Muscle layer of duodenum (tissue), 2 donors: ENCODE data around the gene SLC34A3.

ENCODE experiments used
- H3K27ac ChIP-seq: one replicate; pipeline ENCODE4 v1.7.0; 2013; ENCODE audit warnings: mild to moderate bottlenecking, low read length
- H3K27me3 ChIP-seq: one replicate; pipeline ENCODE4 v1.7.0; 2013; ENCODE audit warnings: low read depth, mild to moderate bottlenecking, control low read depth, low read length
- H3K36me3 ChIP-seq, 2 donors: one replicate each; pipeline ENCODE4 v1.7.0; 2013; ENCODE audit warnings: low read length in 2 of 2, control low read depth in 1 of 2, mild to moderate bottlenecking in 1 of 2; ENCODE audit not compliant: insufficient read depth in 2 of 2, control insufficient read depth in 1 of 2
- H3K4me1 ChIP-seq, 2 donors: one replicate each; pipeline ENCODE4 v1.7.0; 2013; ENCODE audit warnings: low read length in 2 of 2, mild to moderate bottlenecking in 2 of 2, control low read depth in 1 of 2, moderate library complexity in 1 of 2; ENCODE audit not compliant: insufficient read depth in 2 of 2, control insufficient read depth in 1 of 2
- H3K4me3 ChIP-seq, 2 donors: one replicate each; pipeline ENCODE4 v1.7.0; 2013; ENCODE audit warnings: low read length in 2 of 2, low read depth in 1 of 2, mild to moderate bottlenecking in 1 of 2
- H3K9me3 ChIP-seq, 2 donors: one replicate each; pipeline ENCODE4 v1.7.0; 2013; ENCODE audit warnings: low read length in 2 of 2, control low read depth in 1 of 2, mild to moderate bottlenecking in 1 of 2; ENCODE audit not compliant: control insufficient read depth in 1 of 2
- donor health status: healthy.

The SLC34A3 gene

DNA sequence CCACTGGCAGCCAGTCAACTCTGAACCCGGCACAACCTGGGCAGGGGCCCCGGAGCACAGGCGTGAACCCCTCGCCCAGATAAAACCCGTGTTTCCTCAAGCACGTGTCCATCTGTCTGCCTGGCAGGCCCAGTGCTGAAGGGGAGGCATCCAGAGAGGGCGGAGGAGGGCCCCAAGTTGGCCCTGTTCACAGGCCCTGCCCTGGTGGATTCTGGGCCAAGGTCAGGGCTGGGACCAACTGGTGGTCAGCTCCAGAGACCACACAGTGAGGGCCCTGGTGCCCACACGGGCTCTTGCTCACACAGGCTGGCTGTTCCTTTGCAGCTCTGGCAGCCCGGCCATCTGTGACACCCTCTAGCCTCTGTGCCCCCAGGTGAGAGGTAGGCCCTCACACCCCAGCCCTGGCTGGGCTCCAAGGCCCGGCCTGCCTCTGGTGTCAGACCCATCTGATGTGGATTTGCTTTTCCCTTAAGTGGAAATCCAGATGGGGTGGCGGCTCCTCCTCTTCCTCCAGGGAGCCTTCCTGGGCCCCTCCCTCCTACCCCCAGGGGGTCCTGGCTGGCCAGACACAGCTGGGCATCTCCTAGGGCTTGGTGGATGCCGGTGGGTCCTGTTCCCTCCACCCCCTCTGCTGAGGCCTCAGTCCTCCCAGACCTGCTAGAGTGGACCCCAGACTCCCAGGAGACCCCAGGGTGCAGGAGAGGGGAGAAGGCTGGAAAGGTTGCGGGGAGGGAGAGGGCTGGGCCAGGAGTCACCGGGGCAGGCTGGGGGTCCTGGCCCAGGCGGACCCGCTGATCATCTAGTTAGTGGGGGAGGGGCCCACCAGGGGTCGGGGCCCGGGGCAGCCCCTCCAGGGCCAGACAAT, 19.9 kb downstream of the SLC34A3 start:
- Histone ChIP-seq H3K36me3 (no peaks in the 10 kb centered on the region), H3K27ac (no peak overlapping the region), H3K4me1 (peaks cover 0 to 8% of the 10 kb centered on the region in 2 donors), H3K9me3 (no peaks in the 10 kb centered on the region), H3K27me3 (no peaks in the 10 kb centered on the region), H3K4me3 (no peak overlapping the region)

DNA sequence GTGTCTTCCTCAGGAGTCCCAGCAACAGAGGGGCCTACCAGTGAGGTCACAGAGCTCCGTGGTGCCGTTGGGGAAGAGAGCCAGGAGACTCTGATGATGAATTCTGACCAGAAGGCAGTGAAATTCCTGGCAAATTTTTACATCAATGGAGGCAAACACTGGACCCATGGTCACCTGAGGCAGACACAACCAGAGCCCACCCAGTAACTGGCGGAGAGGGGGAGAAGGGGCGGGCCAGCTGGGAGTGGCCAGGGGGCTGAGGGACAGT, 20.4 kb downstream of the SLC34A3 start, which contains the start of gene STPG3:
STPG3 (plus strand) TSS at position 93 of the 268 bp plus-strand sequence; CDS start at position 94, 1 bp downstream.
- peaks cover 2 to 13% of the 10 kb centered on the region in 2 donors for H3K4me1 ChIP-seq
- H3K9me3 ChIP-seq, result no peaks in the 10 kb centered on the region
- H3K27me3 ChIP-seq, result no peaks in the 10 kb centered on the region
- H3K4me3 ChIP-seq, result no peak within 1 kb of the TSS
- H3K27ac ChIP-seq, result no peak within 1 kb of the TSS
- no peaks in the 10 kb centered on the region for H3K36me3 ChIP-seq

DNA sequence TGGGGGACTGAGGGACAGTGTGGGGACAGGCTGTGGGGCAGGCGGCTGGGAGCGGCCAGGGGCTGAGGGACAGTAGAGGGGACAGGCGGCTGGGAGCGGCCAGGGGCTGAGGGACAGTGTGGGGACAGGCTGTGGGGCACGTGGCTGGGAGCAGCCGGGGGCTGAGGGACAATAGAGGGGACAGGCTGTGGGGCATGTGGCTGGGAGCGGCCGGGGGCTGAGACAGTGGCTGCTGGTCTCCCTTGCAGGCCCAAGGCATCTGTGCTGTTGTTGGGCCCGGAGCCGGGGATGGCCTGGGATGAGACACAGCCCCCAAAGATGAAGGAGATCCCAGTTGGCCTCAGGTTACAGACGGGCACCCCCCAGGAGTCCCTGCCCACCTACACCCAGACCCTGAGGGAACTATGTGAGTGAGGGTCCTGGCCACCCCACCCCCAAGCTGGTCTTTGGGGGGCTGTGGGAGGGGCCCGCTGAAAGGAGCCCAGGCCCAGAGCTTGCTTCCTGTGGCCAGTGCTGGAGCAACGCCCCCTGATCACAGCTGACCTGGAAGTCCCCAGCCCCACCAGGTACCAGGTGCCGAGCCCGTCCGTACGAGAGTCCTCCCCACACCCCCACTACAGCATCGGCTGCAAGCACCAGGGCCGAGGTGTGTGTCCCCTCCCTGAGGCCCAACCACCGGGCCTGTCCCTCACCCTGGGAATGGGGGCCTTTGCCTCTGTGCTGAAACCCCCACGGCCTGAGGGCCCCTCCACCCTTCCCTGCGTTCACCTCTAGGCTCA, 21.0 kb downstream of the SLC34A3 start:
- H3K9me3 ChIP-seq, result no peaks in the 10 kb centered on the region
- H3K27me3 ChIP-seq, result no peaks in the 10 kb centered on the region
- H3K27ac ChIP-seq, result no peak overlapping the region
- H3K4me1 ChIP-seq, result peaks cover 7 to 19% of the 10 kb centered on the region in 2 donors
- H3K4me3 ChIP-seq, result no peak overlapping the region
- H3K36me3 ChIP-seq, result peaks cover 2 to 5% of the 10 kb centered on the region in 2 donors

DNA sequence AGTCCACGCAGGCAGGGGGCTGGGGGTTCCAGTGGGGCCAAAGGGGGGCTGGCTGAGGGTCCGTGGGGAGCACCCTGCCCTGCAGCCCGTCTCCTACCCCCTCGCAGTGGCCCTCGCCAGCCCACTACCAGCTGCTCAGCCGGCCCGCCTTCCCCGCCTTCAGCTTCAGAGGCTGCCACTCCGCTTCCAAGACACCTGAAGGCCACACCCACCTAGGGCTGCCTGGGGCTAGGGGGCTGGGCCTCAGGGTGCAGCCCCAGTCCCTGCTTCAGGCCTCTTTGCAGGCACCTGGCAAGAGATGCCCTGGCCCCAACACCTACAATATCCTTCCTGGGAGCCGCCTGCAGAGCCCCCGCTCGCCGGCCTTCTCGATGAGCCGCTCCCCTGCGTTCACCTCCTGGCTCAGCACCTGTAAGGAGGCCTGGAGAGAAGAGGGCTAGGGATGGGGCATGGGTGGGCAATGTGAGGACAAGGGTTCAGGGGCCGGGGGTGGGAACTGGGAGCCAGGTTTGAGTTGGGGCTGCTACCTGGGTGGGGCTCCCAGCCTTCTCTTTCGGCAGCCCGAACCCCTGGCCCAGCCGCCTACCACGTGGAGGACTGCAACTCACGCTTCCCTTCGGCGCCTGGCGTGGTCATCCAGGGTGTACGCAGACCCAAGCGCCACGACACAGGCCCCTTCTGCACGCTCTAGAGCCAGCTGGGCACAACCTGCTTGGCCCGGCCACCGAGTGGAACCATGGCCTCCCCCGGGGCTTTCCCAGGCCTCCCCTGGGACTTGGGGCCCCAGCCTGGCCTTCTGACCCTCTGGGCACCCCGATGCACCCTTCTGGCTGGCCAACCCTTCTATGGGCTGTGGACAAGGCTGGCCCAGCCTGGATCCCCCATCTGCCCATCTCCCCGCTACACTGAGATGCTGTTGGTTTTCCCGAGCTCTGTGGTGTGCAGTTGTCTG, 22.1 kb downstream of the SLC34A3 start:
- Histone ChIP-seq H3K4me3 (no peak overlapping the region), H3K27ac (no peak overlapping the region), H3K4me1 (peaks cover 9 to 23% of the 10 kb centered on the region in 2 donors), H3K27me3 (no peaks in the 10 kb centered on the region), H3K36me3 (peaks cover 5 to 9% of the 10 kb centered on the region in 2 donors), H3K9me3 (no peaks in the 10 kb centered on the region)

DNA sequence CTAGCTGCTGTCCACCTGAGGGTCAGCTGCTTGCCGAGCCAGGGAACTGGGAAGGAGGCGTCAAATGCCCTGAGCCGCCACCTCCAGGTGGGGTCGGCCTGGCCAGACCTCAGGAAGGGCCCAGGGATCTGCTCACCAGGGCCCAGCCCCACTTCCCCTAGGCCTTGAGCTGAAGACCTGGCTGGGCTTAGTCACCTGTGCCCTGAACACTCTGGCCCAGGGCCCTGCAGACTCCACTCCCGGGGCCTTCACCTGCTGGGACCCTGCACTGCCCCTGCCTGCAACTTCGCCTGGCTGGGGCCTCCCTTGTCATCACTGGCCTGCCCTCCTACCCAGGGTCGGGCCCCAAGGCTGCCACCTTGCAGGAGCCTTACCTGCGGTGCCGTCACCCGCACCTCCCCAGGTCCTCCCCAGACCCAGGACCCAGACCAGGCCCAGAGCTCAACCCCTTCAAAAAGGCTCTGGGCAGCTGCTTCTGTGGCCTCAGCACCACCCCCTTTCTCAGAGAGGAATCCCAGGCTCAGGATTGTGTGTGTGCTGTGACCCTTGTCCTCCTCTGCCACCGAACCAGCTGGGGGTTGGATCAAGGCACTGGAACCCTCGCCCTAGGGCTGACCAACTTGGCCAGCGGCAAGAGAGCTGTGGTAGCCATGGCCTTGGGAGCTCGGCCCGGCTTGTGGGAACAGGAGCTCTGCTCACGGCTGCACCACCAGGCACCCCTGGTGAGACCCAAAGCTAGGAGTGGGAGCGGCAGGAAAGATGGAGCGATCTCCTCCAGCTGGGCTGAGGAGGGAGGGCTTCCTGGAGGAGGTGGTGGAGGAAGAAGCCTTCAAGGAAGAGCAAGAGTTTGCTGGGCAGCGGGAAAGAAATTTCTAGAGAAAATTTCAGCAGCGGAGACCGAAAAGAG, 23.3 kb downstream of the SLC34A3 start:
- Histone ChIP-seq H3K27me3 (no peaks in the 10 kb centered on the region), H3K9me3 (no peaks in the 10 kb centered on the region), H3K4me1 (peaks cover 9 to 23% of the 10 kb centered on the region in 2 donors), H3K36me3 (peaks cover 10 to 15% of the 10 kb centered on the region in 2 donors), H3K27ac (peak overlapping the region; percentile 23), H3K4me3 (peak overlapping the region; percentile 60 to 99)

DNA sequence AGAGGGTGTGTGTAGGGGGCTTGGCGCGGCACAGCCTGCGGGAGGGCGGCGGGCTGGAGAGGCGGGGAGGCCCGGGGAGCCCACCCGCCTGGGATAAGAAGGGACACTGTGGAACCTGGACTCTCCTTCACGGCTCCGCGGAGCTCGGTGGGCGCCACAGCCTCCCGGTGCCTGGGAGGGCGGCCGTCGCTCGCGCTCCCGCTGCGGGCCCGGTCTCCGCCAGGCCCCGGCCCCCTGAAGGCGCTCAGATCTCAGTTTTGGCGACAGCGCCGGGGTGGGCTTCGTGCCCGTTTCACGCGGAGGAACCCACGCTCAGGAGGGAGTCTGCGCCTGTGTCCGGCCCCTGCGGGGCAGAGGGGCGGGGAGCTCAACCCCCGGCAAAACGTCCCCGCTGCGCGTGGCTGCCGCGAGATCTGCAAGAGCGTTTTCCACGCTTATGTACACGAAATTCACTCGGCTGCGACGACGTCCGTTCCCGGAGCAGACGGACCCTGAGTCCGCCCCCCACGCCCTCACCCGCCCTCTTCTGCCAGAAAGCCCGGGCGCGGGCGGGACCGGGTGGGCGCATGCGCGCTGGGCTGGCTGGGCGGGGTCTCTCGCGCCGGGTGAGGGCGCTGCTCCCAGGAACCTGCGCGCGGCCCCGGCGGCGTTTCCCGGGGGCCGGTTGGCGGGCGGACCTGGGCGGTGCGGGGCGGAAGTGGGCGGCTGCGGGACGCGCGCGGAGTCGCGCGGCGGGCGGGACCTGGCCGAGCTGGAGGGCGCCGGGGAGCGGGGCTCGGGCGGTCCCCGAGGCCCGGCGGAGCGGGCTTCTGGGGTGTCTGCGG, 24.1 kb downstream of the SLC34A3 start, which contains the start of gene NELFB:
NELFB (plus strand) TSS at position 704 of the 824 bp plus-strand sequence.
- H3K9me3 ChIP-seq, result no peaks in the 10 kb centered on the region
- H3K27ac ChIP-seq, result peak within 1 kb of the TSS; percentile 23
- no peaks in the 10 kb centered on the region for H3K27me3 ChIP-seq
- peaks cover 11 to 19% of the 10 kb centered on the region in 2 donors for H3K36me3 ChIP-seq
- peaks cover 9 to 23% of the 10 kb centered on the region in 2 donors for H3K4me1 ChIP-seq
- H3K4me3 ChIP-seq, result peak within 1 kb of the TSS; percentile 81 to 99

DNA sequence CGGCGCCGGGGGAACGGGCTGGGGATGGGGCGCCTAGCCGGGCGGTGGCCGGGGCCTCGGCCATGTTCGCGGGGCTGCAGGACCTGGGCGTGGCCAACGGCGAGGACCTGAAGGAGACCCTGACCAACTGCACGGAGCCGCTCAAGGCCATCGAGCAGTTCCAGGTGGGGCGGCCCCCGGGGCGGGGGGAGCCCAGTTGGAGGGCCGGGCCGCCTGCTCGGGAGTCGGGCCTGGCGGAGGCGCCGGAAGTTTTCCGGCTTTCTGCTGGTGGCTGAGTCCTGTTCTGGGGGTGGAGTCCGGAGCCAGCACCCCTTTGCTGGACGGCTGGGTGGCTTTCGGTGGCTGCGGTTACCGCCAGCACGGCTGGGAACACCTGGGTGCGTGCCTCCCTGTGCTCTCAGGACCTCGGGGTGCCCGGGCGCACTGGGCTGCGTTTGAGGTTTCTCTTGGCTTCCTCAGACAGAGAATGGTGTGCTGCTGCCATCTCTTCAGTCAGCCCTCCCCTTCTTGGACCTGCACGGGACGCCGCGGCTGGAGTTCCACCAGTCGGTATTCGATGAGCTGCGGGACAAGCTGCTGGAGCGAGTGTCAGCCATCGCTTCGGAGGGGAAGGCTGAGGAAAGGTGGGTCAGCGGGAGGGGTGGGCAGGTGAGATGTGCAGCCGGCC, 24.9 kb downstream of the SLC34A3 start:
- peaks cover 9 to 23% of the 10 kb centered on the region in 2 donors for H3K4me1 ChIP-seq
- H3K27ac ChIP-seq, result peak overlapping the region; percentile 16
- no peaks in the 10 kb centered on the region for H3K9me3 ChIP-seq
- H3K36me3 ChIP-seq, result peaks cover 11 to 19% of the 10 kb centered on the region in 2 donors
- no peaks in the 10 kb centered on the region for H3K27me3 ChIP-seq
- peak overlapping the region; percentile 81 to 99 for H3K4me3 ChIP-seq

DNA sequence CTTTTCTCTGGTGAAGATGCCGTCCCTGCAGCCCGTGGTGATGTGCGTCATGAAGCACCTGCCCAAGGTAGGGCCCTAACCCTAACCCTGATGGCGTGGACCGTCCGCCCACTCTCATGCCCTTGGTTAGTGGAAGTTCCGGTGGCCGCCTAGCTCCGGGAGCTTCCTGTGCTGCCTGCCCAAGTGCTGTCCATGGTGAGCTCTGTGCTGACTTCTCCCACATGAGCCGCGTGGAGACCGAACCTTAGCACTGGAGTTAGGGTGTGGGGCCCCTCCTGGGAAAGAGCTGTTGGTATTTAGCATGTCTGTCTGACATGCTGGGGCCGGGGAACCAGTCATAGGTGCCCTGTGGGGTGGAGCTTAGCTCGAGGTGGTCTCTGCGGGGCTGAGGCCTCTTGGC, 25.7 kb downstream of the SLC34A3 start:
- H3K9me3 ChIP-seq, result no peaks in the 10 kb centered on the region
- H3K4me3 ChIP-seq, result peak overlapping the region; percentile 81 to 99
- H3K4me1 ChIP-seq, result peaks cover 9 to 23% of the 10 kb centered on the region in 2 donors
- H3K27ac ChIP-seq, result peak overlapping the region; percentile 16
- H3K27me3 ChIP-seq, result no peaks in the 10 kb centered on the region
- peaks cover 11 to 19% of the 10 kb centered on the region in 2 donors for H3K36me3 ChIP-seq

DNA sequence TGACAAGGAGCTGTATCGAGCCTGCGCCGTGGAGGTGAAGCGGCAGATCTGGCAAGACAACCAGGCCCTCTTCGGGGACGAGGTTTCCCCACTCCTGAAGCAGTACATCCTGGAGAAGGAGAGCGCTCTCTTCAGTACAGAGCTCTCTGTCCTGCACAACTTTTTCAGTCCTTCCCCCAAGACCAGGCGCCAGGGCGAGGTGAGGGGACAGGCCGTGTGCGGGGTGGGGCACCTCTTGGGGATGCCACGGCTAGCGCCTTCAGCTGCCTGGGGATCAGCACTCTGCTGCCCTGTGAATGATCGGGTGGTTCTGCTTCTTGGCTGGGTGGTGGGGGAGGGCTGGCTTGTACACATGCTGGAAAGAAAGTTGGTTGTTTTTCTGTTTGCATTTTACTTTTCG, 26.2 kb downstream of the SLC34A3 start:
- H3K9me3 ChIP-seq, result no peaks in the 10 kb centered on the region
- peaks cover 9 to 23% of the 10 kb centered on the region in 2 donors for H3K4me1 ChIP-seq
- H3K4me3 ChIP-seq, result peak overlapping the region in 1 of 2 donors; percentile 99
- H3K27ac ChIP-seq, result no peak overlapping the region
- peaks cover 11 to 19% of the 10 kb centered on the region in 2 donors for H3K36me3 ChIP-seq
- no peaks in the 10 kb centered on the region for H3K27me3 ChIP-seq
